NB4 (cell line): ENCODE data around the gene C1QC.

Experiments used
- DNase-seq: peaks from one replicate; pipeline ENCODE4 v3.0.0; 2010; ENCODE audit warnings: low read depth
- H3K4me3 ChIP-seq: one replicate; pipeline ENCODE4 v1.5.1; 2011; ENCODE audit warnings: mild to moderate bottlenecking, low read depth, low read length, moderate library complexity
- CTCF ChIP-seq: IDR thresholded peaks from one replicate; pipeline ENCODE4 v1.5.1; 2012; ENCODE audit warnings: low read depth, low read length
- MAX ChIP-seq: IDR thresholded peaks from 2 replicates; pipeline ENCODE4 v1.6.1; 2011; ENCODE audit warnings: low read depth, low read length
- MYC ChIP-seq: IDR thresholded peaks from 2 replicates; pipeline ENCODE4 v1.6.1; 2011; ENCODE audit warnings: low read depth, low read length
- POLR2A ChIP-seq: IDR thresholded peaks from 2 replicates; pipeline ENCODE4 v1.6.1; 2011; ENCODE audit warnings: mild to moderate bottlenecking; ENCODE audit not compliant: insufficient read length; ENCODE audit errors: extremely low read depth

C1QC gene

GRCh38 chr1:22687191-22687590, 43.8 kb downstream of the C1QC start:
- no peak overlapping the region for H3K4me3 ChIP-seq
- TF ChIP-seq MYC (no peak), POLR2A (no peak), MAX (no peak), CTCF (no peak)
- no peak for DNase-seq

- TF ChIP-seq MAX, result no peak
- TF ChIP-seq CTCF, result no peak
- no peak for TF ChIP-seq MYC
- TF ChIP-seq POLR2A, result no peak
- no peak overlapping the region for H3K4me3 ChIP-seq
- DNase-seq, result no peak
These were observed 45.0 kb downstream of the C1QC start for GRCh38 chr1:22688466-22688865.

- no peak overlapping the region for H3K4me3 ChIP-seq
- no peak for DNase-seq
- TF ChIP-seq MAX (no peak), CTCF (no peak), POLR2A (no peak), MYC (no peak)
These were observed 46.1 kb downstream of the C1QC start for GRCh38 chr1:22689505-22689904.

GRCh38 chr1:22691031-22691753, 47.8 kb downstream of the C1QC start:
- H3K4me3 ChIP-seq, result no peak overlapping the region
- TF ChIP-seq MAX (no peak), POLR2A (no peak), MYC (no peak), CTCF (no peak)
- no peak for DNase-seq

- TF ChIP-seq MYC (no peak), MAX (no peak), CTCF (no peak), POLR2A (no peak)
- DNase-seq, result no peak
- H3K4me3 ChIP-seq, result no peak overlapping the region
These were observed 50.7 kb downstream of the C1QC start for GRCh38 chr1:22694172-22694571.
